Activated CD4-positive, alpha-beta T cell treated with anti-CD3 and anti-CD28 coated beads, Interleukin-2, amount 50 U/mL, for 48 hours (primary cell): Measurements from ENCODE around the gene PPM1F.

Source experiments
- DNase-seq, 2 experiments: peaks; one replicate each; pipeline ENCODE4 v3.0.0-alpha.2; 2020

PPM1F gene

DNA sequence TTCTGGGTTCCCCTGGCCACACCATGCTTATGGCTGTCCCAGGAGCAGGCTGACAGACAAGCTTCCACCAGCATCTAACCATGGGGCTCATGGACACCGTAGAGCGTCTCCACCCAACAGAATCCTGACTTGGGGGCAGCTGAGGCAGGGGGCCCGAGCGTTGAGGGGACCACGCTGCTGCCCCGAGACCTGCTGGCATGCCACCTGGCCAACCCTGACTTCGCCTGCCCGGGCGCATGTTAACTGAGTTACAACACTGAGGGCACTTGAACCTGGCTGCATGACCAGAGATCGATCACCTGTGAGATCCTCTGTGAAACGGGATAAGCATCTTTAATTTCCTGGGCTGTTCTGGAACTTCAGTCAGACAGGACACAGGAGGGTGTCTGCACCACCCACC lies 13.7 kb downstream of the PPM1F start:
- no peak for DNase-seq

DNA sequence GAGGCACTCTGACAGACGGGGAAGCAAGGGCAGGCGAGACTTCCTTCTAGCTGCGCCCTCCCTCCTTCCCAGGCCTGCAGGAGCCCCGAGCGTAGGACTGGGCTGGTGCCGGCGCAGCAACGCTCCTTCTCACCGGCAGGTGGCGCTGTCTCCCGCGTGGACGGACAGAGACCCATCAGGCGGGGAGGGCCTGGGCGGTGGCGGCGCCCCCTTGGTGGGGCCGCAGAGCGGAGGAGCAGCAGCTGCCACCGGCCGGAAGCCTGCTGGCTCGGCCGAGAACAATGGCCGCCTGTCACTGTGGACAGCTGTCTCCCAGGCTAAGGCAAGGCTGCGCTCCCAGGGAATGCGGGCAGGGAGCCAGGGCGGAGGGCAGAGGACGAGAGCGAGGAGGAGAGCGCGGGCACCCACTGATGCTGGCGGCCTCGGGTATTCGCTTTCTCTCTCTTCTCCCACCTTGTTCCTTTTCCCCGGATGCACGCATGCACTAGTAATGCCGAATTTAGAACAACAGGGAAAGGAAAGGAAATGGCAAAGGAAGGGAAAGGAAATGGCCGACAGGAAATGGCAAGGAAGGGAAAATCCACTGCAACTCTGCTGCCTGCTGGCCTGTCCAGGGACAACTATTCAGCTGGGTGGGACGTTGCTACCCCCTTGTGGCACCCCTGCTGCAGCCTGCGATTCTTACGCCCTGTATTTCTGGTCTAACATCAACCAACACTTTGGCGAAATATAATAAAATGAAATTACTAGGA lies 14.4 kb downstream of the PPM1F start:
- DNase-seq = peak; percentile 93 to 95

DNA sequence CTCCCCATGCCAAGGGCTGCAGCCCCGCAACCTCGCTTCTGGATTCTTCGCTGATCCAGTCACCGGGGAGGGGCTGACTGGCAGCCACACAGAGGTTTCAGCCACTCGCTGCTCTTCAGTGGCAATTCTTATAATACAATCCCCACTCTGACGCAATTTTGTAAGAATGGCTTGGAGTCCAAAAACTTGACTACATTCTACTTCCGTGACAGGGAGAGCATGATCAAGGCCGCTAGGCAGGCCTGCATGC lies 14.9 kb downstream of the PPM1F start:
- no peak for DNase-seq

DNA sequence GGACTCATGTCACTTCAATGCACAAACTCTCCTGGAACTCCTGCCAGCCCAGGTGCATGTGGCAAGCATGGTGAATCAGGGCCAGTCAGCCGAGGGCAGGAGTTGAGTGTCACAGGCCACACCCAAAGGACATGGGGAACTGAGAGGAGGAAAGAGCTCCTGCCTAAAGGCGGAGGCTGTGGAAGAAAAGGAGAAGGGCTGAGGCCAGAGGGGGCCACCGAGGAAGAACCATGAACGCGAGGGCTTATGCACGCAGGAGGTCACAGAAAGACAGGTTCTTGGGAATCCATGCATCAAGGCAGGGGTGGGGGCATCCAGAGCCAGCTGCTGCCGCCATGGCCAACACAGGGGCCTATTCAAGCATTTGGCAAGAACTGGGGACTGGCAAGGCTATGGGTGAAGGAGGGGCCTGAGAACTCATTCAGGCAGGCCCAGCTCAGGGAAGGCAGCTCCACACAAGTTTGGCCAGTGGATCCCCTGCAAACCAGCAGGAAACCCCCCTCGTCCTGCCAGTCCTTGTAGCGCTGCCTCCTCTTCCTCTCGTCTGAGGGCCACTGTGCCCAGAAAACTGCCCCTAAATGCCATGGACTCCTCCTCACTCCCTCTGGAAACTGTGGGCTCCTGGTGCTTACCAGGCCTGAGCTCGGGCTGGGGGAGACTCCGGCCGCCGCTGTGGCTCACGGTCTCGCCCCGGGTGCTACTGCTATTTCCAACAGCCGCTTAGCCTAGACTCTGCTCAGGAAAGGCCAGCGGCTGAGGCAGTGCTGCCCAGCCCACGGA lies 15.4 kb downstream of the PPM1F start:
- DNase-seq = no peak

DNA sequence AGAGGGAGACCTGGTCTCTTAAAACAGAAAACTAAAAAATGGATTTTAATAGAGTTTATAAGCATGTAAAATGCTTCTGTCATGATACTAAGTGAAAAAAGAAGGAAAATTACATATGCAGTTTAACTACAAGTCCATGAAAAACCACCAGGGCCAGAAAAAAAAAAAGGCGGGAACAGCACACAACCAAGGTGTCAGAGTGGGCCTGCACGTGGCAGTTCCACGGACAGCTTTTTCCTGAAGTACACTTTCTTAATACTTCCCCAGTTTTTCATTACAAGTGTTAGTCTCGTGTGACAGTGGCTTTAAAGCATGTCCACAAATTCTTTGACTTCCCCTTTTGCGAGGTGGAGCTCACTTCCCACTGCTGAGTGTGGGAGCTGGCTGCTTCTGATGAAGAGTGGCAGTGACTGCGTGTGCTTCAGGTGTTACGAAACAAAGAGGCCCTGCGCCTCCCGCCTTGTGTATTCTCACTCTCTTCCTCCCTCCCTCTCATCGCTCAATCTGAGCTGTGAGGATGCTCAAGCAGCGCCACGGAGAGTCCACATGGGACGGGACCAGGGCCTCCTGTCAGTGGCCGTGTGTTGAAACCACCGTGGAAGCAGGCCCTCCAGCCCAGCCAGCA lies 16.4 kb downstream of the PPM1F start:
- DNase-seq = no peak

DNA sequence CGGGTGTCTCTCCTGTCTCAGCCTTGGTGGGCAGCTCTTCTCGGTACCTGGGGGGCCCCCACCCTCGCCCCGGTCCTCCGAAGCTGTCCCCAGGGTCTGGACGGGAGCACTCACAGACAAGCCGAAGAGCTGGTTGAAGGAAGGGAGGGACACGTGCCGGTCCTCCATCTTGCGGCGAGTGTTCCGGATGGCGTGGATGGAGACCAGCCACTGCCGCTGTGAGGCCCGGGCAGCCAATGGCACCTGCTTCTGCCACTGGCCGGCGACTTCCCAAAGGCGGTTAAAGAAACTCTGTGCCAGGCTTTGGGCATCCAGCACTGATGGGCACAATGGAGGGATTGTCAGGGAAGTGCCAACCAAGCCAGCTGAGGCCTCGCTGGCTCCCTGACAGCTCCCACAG lies 18.7 kb downstream of the PPM1F start:
- DNase-seq = no peak

DNA sequence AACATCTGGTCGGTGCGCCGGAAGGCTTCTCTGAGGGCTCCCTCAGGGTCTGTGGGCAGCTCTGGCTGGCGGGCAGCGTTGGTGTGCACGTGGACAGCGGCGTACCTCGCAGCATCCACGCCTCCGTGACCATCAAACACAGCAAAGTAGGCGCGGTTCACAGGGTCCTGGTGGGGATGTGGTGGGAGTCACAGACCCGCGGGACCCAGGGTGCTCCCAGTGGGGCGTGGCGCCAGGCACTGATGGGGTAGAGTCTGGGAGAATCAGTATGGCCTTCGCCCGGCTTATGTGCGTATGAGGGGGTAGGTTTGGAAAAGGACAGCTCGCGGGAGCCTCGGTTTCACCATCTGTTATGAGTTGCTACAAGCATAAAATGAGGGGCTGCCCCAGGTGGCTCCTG lies 19.2 kb downstream of the PPM1F start:
- DNase-seq = no peak

DNA sequence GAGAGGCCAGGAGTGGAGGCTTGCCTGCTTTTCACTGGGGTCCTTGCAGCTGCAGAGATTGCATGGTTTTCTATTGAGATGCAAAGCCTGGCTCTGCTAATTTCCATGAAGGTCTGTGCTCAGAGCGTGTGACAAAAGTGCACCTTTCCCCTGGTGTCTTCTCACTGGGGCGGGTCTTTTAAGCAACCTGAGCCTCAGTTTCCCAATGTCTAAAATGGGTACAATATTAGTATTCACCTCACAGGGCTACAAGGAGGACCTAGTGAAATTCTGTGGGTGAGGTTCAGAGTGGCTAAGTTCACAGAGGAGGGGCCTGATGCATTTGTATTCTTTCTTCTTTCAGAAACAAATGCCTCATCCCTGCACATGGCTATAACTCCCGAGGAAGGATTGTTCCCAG lies 20.3 kb downstream of the PPM1F start:
- DNase-seq = no peak

DNA sequence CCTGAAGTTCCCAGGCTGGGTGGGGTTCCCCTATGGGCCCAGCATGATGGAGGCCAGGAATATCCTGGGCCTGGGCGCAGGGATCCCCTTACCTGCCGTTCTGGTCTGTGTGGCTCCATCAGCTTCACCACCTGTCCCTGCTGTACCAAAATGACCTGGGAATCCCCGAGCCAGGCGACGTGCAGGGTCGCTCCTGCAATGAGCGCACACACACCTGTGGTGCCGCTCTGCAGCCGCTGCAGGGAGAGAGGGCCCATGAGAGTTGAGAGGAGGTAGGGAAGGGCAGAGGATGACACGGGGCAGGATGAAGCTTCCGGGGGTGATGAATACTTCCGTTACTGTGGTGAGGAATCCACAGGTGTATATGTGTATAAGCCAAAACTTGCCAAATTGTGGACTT lies 21.6 kb downstream of the PPM1F start:
- no peak for DNase-seq

DNA sequence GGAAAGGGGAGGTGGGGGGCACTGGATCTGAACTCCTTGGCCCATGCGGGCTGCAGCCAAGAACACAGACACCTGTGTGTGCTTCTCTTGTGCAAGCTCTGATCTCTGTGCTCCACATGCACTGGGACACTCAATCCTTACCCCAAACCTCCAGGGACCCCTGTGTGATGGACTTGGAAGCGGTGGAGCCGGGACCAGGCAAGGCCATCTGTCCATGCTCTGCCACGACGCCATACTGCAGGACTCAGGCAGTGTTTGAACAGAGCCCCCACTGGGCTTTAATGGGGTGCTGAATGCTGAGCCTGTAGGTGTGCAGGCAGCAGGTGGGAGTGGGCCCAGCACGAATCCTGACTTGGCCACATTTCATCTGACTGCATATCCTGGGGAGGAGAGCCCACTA lies 23.4 kb downstream of the PPM1F start:
- no peak for DNase-seq

DNA sequence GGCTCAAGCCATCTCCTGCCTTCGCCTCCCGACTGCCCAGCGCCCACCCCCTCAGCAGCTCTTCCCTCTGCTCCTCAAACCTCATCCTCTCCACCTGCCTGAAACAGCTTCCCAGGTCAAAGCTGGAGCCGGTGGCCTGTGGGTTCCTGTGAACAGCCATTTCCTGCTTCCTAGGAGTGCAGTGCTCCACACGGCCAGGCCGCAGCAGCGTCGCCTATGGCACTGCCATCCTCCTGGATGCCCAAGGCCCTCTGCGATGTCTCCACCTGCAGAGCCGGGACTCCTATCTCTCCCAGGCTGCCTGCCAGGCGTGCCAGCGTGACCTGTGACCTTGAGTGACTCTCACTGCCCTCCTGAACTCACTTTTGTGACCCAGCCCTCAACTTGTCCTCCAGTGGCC lies 24.6 kb downstream of the PPM1F start:
- DNase-seq = no peak

DNA sequence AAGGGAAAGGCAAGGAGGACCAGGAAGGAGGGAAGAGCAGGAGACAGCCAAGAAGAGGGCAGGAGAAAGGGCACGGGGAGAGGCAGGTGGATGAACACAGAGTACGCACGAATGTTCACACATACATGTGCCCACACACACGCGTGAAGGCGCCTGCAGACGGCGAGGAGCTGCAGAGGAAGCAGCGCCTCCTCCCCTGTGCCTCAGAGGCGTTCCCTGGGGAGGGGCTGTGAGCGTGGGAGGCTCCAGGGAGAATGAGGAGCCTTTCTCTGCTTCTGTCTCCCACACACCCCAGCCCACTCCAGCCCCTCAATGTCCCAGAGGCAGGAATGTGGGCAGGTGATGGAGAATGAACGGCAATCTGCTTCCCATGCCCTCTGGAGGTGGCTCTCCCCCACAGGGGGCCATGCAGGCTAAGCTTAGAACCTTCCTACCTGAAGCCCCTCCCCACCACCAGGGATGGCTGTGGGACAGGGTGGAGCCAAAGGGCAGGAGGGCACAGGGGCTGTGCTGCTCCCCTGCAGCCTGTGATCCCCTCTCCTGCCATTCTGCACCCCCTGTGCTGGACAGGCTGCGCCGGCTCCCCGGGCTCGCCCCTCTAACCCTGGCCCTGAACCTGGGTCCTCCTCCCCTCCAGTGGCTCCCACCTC lies 25.3 kb downstream of the PPM1F start:
- no peak for DNase-seq

DNA sequence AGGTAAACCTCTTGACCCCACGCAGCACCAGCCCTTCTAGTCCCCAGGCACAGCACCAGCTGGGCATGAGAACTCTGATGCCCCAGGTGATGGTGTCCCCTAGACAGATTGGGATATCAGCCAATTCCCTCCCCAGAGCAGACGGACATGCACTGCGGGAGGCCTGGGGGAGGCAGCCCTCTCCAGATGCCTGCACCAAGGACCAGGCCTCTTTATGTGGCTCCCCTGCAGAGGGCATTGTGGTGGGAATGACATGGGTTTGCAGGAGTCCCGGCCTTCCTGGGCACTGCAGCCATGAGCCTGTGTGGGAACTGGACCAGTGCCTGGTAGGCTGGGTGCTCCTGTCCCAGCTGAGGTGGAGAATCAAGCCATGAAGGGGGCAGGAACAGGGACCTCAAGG lies 25.9 kb downstream of the PPM1F start:
- no peak for DNase-seq

DNA sequence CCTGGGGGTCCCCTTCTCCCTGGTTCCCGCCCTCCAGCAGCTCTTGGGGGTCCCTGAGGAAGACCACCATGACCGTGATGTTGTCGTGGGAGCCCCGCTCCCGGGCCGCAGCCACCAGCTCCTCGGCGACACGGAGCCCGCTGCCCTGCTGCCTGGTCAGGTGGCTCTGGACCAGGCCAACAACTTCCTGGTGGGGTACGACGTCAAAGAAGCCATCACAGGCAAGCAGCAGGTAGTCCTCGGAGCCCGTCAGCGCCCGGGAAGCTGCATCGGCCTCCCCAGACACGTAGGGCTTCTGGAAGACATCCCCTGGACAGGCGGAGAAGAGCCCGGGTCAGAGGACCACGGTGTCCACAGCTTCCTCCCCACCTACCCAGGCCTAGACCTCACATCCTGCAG lies 29.5 kb downstream of the PPM1F start:
- DNase-seq = no peak

DNA sequence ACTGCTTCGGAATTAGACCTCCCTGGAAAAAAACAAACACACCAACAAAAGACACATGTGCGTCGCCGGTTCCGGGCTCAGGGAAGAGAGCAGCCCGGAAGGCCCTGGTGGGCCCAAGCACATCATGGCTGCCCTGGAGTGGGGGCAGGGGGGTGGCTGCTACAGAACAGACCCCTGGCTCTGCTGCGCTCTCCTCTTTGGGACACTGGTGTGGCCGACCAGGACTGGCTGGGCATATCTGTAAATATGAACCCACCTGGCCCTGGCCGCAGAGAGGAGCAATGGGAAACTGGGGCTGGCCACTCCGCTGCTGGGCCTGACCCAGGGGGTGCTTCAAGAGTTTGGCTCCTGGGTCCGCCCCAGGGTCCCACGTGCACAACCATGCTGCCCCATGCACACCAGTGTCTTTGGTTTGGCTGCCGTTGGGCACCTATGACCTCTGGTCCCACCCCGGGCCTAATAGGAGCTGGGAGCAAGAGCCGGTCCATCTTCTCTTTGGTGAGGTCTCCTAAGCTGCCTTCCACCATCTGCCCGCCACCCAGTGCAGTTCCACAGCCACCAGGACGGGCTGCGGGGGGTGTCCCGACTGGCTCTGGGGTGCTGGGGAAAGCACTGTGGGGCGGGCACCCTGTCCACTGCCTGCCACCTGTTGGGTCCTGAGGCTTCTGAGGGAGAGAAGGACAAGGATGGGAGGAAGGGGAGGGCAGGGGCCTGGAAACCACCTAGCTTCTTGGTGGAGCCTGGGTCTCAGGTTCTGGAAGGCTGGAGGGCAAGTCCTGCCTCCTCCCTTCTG lies 30.1 kb downstream of the PPM1F start:
- DNase-seq = no peak

DNA sequence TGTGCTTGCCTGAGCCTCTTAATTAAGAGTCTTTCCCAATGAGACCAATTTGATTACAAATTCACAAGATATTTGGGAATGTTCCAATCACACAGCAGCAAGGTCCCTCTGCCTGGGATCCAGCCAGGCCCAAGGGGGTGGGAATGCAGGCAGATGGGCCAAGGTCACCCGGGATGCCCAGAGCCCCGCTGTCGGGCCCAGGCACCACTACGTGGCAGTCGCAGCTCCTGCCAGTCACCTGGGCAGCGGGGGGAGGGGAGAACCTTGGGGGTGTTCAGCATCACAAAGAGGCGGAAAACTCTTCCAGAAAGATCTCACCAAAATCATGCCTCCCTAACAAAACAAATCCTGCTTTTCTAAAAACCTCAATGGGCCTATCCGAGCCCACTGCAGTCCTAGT lies 30.9 kb downstream of the PPM1F start:
- DNase-seq = no peak

DNA sequence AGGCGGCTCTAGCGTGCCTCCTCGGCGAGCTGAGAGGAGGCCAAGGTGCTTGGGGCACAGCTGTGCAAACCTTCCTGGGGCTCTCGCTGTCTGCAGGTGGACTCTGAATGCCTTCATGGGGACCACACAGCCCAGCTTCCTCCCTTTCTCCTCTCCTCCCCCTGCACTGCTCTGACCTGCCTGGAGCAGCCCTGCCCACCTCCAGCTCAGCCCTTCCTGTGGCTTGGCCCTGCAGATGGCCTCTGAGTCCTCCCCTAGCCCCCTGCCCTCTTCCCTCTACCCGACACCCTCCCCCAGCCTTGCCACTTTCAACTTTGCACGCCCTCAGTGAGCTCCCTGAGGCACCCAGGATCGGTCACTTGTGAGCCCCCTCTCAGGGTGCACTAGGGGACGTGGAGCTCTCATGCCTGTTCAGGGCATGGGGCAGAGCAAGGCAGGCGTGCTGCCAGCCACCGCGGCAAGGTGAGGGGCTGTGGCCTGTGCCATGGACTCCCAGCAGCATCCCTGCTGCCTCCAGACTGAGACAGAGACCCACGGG lies 31.4 kb downstream of the PPM1F start:
- no peak for DNase-seq

DNA sequence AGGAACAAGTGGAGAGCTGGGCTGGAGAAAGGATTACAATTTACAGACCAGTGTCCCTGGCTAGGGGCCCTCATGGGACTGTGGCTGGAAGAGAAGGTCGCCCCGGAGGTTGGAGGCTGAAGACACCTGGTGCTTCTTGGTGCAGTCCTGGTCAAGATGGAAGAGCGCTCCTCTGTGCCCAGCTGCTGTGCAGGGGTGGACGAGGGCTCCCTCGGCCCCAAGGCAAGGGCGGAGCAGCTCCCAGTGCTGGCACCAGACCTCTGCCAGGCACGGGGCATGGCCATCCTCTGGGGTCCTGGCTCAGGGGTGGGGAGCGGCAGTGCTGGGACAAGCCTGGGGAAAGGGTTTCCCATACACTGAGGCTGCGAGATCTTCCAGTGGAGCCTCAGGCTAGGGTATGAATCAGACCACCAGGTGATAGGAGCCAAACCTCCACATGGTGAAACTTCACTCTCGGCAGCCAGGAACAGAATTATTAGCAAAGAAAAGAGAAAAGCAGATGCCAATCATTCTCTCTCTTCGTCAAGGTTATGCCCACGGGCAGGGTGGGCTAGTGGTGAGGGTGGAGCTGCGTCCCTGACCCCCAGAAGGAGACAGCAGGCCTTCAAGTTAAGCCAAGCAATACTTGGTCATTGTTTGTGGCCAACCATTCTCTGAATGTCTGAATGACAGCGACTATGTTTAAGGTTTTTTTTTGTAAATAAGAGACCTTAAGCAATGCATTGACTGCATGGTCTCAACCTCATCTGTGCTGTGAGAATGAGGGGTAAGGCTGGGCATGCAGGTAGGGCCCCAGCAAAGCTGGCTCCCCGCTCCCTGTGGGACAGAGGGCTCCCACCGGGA lies 32.1 kb downstream of the PPM1F start:
- DNase-seq = no peak

DNA sequence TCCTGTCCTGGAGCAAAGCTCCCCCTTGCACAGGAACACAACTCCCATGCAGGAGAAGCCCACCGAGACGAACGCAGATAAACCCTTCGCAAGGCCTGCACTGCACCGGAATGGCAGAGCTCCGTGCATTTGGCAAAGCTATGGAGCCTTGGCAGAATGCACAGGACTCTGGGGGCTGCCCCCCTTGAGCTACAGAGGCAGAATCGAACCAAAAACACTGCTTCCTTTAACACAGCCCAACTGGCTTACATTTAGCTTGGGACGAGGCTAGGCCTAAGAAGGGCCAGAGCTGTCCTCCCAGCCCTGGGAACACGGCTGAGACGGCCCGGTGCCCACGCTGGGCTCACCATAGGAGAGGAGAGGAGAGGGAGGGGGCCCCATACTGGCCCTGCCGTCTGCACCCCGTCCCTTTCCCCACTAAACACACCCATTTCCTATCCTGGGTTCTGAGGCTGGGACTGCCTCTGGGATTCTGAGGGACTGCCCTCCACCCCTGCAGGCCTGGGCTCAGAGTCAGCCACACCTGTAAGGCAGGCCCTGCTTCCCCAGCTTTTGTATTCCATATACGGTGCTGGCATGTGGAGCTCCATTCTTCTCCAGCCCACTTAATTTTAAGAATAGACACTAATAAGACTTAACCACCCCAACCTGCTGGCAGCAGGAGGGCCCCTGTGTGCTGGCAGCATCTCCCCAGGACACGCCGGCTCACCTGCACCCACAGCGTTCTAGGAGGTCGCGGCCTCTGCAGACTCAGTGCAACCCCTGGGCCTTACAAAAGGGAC lies 32.9 kb downstream of the PPM1F start:
- no peak for DNase-seq

DNA sequence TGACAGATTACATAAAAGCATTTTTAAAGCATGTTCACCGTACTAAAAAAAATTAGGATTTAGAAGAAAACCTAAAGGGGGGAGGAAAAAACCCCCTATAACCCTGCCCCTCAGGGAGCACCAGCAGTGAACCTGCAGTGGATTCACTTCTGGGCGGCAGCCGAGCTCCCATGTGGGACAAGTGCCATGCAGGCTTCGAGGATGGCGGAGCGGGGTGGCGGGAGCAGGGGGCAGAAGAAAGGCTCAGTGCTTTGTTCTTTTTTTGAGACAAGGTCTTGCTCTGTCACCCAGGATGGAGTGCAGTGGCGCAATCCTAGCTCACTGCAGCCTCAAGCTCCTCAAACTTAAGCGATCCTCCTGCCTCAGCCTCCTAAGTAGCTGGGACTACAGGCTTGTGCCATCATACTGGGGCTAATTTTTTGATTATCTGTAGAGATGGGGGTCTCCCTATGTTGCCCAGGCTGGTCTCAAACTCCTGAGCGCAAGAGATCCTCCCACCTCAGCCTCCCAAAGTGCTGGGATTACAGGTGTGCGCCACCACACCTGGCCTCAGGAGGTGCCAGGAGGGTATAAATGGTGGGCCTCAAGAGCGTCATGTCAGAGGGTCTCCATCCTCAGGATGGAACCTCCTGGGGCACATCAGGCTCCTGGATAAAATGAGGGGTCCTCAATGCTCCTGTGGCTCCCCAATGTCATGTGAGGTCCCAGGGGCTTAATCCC lies 34.0 kb downstream of the PPM1F start:
- DNase-seq = no peak

DNA sequence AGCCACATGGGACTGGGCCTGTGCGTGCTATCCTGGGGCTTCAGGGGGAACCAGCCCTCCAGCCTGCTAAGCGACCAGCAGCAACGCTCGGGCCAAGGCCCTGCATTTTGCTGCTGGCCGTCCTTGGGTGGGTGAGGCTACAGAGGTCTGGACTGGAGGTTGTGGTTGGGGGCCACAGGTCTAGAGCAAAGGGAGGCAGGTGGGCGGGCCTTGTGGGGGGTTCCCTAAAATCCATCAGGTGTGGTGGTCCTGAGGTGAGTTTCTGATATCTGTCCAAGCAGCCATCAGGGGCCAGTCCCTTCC lies 34.7 kb downstream of the PPM1F start:
- no peak for DNase-seq
